NCI-H524 treated with DMSO at 0.1 percent for 48 hours (cell line): ENCODE results near the gene GDPD5.

ENCODE experiments used
- DNase-seq: peaks from one replicate; lab custom pipeline; 2025; lab: John Stamatoyannopoulos, UW

Gene GDPD5

GRCh38 chr11:75536786-75537641, 11.3 kb upstream of the GDPD5 start:
- DNase-seq: no peak

- no peak for DNase-seq
Measured at GRCh38 chr11:75535071-75535470, 9.3 kb upstream of the GDPD5 start.

- no peak for DNase-seq
Measured at GRCh38 chr11:75534259-75535069, 8.7 kb upstream of the GDPD5 start.

- no peak for DNase-seq
Measured at GRCh38 chr11:75533896-75534258, 8.1 kb upstream of the GDPD5 start.

- DNase-seq: no peak
Measured at GRCh38 chr11:75532200-75533048, 6.7 kb upstream of the GDPD5 start.

GRCh38 chr11:75531325-75531724, 5.6 kb upstream of the GDPD5 start:
- no peak for DNase-seq

- no peak for DNase-seq
Measured at GRCh38 chr11:75530577-75530976, 4.8 kb upstream of the GDPD5 start.

GRCh38 chr11:75527938-75528735, 2.4 kb upstream of the GDPD5 start:
- DNase-seq: no peak

GRCh38 chr11:75527130-75527529, 1.4 kb upstream of the GDPD5 start:
- DNase-seq: no peak

- no peak for DNase-seq
Measured at GRCh38 chr11:75526192-75526541, 426 bp upstream of the GDPD5 start.

GRCh38 chr11:75524665-75525432, 892 bp downstream of the GDPD5 start:
- DNase-seq: no peak

- no peak for DNase-seq
Measured at GRCh38 chr11:75523811-75524664, 1.7 kb downstream of the GDPD5 start.

- DNase-seq: no peak
Measured at GRCh38 chr11:75523189-75523588, 2.6 kb downstream of the GDPD5 start.

- no peak for DNase-seq
Measured at GRCh38 chr11:75522286-75523044, 3.3 kb downstream of the GDPD5 start.

GRCh38 chr11:75520688-75521087, 5.1 kb downstream of the GDPD5 start:
- DNase-seq: no peak

- no peak for DNase-seq
Measured at GRCh38 chr11:75518771-75519653, 6.7 kb downstream of the GDPD5 start.

- DNase-seq: no peak
Measured at GRCh38 chr11:75518204-75518549, 7.6 kb downstream of the GDPD5 start.

- DNase-seq: no peak
Measured at GRCh38 chr11:75516886-75517285, 8.9 kb downstream of the GDPD5 start.
